ENCODE data around the gene TMCC2. TPM values are rescaled to one million over a fixed set of nuclear protein-coding genes. Genes with fewer than 3 reads are reported as not detected.
A peak's percentile ranks its signal among the peaks of the same experiment; 100 is the strongest.

TMCC2 gene
- total RNA-seq, 1 experiment from 2014 or later: 3.3 TPM

GRCh38 chr1:205260948-205261732 lies 33.4 kb downstream of the TMCC2 start:
- no peak for DNase-seq (ENCODE audit: low read depth)

GRCh38 chr1:205261946-205262691 lies 34.4 kb downstream of the TMCC2 start:
- no peak for DNase-seq (ENCODE audit: low read depth)

- no peak for DNase-seq (ENCODE audit: low read depth)
Measured at GRCh38 chr1:205262731-205263171, 35.0 kb downstream of the TMCC2 start.

- DNase-seq (ENCODE audit: low read depth): no peak
Measured at GRCh38 chr1:205263580-205264190, 35.9 kb downstream of the TMCC2 start.

- no peak for DNase-seq (ENCODE audit: low read depth)
Measured at GRCh38 chr1:205266611-205267305, 39.0 kb downstream of the TMCC2 start.

- no peak for DNase-seq (ENCODE audit: low read depth)
Measured at GRCh38 chr1:205267306-205267902, 39.7 kb downstream of the TMCC2 start.

- DNase-seq (ENCODE audit: low read depth): no peak
Measured at GRCh38 chr1:205268846-205269680, 41.3 kb downstream of the TMCC2 start.

GRCh38 chr1:205269711-205270110 lies 42.0 kb downstream of the TMCC2 start:
- DNase-seq (ENCODE audit: low read depth): no peak

GRCh38 chr1:205270271-205270670 lies 42.5 kb downstream of the TMCC2 start:
- no peak for DNase-seq (ENCODE audit: low read depth)

GRCh38 chr1:205270764-205271163 lies 43.0 kb downstream of the TMCC2 start:
- no peak for DNase-seq (ENCODE audit: low read depth)

GRCh38 chr1:205271277-205271676 lies 43.5 kb downstream of the TMCC2 start:
- no peak for DNase-seq (ENCODE audit: low read depth)

- DNase-seq (ENCODE audit: low read depth): no peak
Measured at GRCh38 chr1:205271745-205272144, 44.0 kb downstream of the TMCC2 start.

- no peak for DNase-seq (ENCODE audit: low read depth)
Measured at GRCh38 chr1:205272536-205272935, 44.8 kb downstream of the TMCC2 start.

- DNase-seq (ENCODE audit: low read depth): peak; percentile 56
Measured at GRCh38 chr1:205273551-205273982, 45.8 kb downstream of the TMCC2 start.

- no peak for DNase-seq (ENCODE audit: low read depth)
Measured at GRCh38 chr1:205274041-205274691, 46.4 kb downstream of the TMCC2 start.

GRCh38 chr1:205275133-205275532 lies 47.4 kb downstream of the TMCC2 start:
- DNase-seq (ENCODE audit: low read depth): no peak

- no peak for DNase-seq (ENCODE audit: low read depth)
Measured at GRCh38 chr1:205275916-205276688, 48.4 kb downstream of the TMCC2 start.

GRCh38 chr1:205276689-205277065 lies 48.9 kb downstream of the TMCC2 start:
- no peak for DNase-seq (ENCODE audit: low read depth)

GRCh38 chr1:205279986-205280385 lies 52.2 kb downstream of the TMCC2 start:
- no peak for DNase-seq (ENCODE audit: low read depth)

Data from LHCN-M2 (cell line).